GM21619 (cell line): Measurements from ENCODE around the gene RPL5.

ENCODE experiments used
- ATAC-seq: cut with Tn5 transposase; IDR thresholded peaks from one replicate; pipeline ENCODE4 v1.9.1; 2021; ENCODE audit not compliant: unreplicated experiment

Gene RPL5

DNA sequence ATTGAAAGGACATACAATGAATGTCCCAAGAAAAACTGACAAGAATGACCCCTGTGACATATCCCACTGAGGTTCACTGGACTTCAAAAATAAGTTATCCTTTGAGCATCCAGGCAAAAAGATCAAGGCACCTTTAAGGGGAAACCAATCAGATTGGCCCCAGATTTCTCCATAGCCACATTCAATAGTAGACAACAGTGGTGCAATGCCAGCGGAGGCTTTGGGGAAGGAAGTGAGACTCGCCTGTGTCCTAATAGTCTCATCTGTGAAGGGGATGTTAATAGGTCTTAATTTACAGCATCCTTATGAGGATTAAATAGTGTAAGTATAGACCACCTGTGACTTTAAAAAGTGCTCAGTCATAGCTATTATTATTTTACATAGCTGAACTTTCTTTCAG is 21.5 kb downstream of the RPL5 start:
- ATAC-seq, result no peak

DNA sequence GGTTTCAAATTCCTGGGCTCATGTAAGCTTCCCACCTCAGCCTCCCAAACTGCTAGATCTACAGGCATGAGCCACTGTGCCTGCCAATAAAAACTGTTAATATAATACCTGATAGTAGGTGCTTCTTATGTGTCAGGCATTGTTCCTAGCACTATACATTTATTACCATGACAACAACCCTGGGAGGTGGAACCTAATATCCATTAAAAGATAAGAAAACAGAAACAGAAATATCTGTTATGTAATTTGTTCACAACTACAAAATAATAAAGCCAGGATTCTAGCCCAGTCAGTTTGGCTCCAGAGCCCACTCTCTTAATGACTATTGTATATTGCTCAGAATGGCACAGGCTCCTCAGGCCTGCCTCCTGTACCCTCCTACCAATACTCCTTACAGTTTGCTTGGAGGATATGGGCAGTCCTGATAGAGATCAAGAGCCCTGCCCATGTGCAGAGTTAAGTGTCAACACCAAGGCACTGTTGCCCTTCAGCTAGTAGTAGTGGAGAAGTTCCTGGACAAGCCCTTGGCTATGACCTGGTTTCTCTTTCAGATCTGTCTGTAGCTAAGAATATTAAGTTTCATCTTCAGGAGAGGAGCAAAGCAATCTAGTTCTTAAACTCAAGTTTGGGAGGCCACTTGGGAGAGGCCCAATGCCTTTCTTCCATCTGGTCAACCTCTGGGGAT is 22.4 kb downstream of the RPL5 start:
- ATAC-seq, result no peak

DNA sequence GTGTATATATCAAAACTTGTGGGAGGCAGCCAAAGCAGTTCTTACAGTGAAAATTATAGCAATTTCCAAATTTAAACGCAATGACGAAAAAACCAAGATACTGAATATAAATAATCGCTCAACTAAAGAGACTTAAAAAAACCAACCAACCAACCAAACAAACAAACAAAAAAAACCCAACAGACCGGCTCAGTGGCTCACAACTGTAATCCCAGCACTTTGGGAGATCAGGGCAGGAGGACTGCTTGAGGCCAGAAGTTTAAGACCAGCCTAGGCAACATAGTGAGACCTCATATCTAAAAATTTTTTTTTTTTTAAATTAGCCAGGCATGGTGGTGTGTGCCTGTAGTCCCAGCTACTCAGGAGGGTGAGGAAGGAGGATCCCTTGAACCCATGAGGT is 23.4 kb downstream of the RPL5 start:
- ATAC-seq, result no peak

DNA sequence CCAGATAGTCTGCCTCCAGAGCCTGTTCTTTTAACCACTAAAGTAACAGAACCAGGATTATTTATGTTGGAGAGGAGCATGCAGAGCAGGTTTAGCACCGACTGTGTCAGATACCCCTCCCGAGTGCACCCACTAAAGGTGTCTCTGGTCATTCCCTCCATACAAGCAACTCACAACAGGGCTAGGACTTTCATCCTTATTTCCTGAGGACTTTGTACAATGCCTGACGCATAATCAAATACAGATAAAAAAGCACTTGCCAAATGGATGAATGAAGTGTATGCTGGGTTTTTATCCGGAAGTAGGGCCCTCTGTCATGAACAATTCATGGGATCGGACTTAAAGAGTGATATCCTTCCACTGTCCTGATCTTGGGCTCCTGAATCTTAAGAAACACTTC is 26.0 kb downstream of the RPL5 start:
- ATAC-seq, result no peak

DNA sequence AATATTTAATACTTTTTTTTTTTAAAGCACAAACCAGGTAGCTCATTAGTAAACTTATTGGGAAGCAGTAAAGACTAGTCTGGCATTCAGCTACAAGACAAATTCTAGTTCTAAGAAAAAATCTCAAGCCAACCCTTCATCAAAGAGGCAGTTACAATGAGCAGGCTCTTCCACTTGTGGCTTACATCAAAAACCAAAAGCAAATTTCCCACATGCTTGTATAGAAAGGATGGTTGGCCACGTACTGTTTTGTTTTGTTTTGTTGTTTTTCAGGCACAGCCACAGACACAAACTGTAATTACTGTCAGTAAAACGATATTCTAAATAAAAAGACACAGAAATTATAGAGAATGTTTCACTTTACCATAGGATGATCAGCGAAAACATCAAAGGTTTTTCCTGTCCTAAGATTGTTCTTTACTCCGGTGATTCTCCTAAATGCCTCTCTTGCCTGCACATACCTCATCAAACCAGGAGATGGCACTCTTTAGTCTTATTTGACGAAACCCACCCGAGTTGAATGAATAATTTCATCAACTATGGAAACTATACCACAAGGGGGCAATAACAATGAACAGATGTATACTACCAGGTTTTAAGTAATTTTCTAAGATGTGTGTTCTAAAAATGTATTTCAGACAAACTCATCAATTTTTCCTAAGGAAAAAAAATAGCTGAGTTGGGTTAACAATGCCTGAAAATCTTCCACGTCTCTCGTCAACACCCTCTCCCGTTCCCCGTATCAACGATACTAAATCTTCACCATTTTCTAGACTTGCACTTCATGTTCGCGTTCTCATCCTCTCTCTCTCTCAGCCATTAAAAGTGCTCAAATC is 26.9 kb downstream of the RPL5 start:
- ATAC-seq, result peak; percentile 79

DNA sequence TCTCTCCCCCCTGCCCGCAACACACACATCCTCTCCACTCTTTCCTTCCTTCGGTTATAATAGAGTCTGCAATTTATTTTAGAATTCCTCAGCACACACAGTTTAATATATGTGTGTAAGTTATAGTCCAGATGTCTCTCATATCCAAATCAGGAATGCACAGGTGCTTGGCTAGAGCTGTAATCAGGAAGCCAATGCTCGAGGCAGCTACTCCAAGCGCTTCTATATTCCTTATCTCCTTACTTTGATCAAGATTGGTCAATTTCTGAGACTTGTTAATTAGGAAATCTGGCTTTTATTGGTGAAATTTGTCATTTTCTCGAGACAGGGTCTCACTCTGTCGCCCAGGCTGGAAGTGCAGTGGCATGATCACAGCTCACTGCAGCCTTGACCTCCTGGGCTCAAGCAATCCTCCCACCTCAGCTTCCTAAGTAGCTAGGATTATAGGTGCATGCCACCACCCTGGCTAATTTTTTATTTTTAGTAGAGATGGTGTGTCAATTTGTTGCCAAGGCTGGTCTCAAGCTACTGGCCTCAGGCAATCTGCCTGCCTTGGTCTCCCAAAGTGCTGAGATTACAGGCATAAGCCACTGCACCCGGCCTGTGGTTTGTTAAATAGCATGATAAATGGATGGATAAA is 27.7 kb downstream of the RPL5 start:
- ATAC-seq, result no peak

DNA sequence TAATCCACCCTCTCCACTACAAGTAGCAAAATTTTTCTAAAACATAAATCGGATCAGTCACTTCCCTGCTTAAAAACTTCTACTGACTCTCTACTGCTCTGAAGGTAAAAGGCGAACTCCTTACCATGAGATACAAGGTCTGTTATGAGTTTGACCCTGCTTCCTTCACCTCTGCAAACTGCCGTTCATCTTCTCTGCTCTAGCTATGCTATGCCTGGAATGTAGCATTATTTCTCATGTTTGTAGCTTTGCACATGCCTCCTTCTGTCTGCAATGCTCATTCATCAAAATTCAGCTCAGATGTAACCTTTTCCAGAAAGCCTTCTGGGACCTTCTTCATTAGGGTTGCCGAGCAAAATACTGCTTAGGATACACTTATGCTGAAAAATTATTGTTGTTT is 30.8 kb downstream of the RPL5 start:
- no peak for ATAC-seq

DNA sequence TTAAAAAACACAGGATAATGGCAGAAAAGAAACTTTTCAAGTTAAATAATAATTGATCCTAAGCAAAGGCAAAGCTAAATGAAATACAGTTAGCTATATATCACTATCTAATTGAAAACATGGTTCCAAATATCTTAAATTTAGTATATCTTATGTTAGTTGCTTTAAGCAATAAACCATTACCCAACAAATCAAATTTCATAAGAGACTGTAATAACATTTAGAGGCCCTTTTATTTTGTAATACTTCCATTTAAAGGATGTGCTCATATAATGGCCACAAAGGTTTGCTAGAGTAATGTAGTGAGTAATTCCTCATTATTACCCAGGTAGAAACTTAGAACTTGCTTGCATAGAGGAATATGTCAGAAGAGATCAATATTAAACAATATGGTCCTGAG is 32.3 kb downstream of the RPL5 start:
- no peak for ATAC-seq

DNA sequence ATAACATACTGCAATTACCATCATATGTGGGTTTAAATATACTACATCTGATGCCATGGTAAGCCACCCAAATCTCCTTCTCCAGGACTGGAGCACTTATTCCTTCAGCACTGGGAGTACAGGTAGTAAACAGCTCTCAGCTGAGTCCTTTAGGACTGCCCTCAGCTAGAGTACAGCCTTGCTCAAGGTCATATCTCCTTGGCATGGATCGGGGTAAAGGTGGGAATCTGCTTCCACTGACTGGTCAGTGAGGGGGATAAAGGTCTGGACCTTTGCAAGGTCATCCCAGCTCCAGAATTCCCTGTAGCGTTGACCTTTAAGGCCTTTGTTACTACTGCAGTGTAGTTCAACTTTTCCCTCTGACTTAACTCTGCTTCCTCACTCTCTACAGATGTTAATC is 38.8 kb downstream of the RPL5 start:
- ATAC-seq, result no peak

DNA sequence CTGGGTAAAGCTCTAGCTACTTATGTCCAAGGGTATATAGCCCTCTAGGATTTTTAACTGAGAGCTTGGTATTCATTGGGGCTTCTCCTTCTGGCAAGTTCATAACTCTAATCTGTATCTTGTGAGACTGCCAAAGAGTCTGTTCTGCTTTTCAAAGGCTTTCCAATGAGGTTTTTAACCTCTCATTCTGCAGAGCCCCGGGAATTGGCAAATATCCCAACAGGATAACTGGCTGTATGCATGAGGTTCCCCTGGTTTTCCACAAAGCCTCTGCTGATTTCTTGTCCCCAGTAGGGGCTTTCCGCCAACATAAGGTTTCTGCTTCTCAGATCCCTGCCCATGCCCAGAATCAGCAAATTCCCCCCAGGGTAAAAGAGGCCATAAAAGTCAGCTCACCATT is 40.9 kb downstream of the RPL5 start:
- no peak for ATAC-seq

DNA sequence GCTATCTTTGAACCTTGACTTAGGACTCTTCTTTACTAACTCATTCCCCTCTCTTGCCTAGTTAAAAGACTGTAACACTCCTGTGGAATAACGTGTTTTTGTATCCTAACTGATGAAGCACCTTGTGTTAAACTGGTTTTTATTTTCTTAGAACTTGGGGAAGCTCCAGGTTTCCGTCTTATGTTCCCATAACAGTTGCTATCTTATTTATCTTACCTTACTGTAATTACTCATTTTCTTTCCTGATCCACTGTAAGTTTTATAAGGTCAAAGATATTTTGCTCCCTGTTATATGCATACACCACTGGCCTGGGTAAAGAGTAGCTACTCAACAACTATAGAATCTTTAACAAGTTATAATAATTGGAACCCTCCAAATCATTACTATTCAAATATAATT is 43.1 kb downstream of the RPL5 start:
- no peak for ATAC-seq

DNA sequence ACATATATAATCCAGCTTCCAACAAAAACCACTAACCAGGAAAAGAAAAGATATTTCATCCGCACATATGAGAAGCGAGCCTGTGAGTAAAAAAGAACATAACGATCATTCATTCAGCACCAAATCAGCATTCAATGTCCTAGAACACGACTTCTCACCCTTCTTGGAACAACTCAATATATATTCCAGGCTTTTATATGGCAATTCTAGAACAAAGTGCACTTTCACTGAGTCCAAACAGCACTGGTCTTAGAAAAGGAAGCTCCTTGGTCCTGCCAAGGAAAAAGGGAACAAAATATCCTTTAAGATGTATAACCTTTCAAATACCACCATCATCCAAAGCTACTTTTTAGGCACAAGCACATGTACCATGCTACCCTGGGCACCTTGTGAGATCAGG is 44.5 kb downstream of the RPL5 start:
- ATAC-seq, result no peak

DNA sequence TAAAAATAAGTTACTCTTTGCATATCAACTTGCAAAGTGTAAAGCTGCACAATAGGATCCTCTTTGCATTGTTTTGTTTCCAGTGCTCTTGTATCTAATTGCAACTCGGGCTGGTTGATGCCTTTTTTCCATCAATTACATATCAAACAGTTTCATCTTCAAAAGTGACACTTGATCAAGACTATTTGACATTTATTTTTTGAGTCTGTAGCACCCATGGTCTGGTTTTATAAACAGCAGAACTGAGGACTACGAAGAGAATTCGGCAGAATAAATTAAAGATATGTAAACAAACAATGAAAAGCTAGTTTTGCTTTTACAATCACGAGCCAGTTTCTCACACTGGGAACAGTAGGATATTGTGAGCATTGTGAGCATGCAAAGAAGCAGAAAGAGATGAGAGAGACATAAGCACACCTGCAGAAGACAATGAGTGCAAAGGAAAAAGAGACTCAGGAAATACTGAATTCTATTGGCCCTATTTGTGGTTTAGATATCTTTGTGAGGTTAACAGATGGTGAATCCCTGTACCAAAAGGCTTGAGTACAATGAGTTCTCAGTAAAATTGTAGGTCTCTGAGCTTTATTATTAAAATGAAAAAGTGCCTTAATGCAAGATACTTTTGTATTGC is 45.4 kb downstream of the RPL5 start:
- ATAC-seq, result no peak

DNA sequence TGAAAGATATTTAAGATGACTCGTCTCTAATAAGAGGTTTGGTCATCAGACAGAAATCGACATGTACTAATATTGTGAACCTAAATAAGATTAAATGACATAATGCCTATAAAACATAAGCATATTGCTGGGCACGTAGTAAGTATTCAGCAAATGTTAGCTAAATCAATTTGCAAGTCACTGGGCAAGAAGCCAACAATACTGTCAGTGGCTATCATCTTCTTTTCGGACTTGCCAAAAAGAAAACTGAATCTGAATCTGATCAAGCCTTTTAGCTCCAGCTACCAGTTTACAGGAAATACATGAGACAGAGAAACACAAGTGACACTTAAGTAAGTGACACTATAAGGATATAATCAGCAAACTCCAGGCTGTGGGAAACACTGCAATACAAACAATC is 46.0 kb downstream of the RPL5 start:
- peak; percentile 75 for ATAC-seq

DNA sequence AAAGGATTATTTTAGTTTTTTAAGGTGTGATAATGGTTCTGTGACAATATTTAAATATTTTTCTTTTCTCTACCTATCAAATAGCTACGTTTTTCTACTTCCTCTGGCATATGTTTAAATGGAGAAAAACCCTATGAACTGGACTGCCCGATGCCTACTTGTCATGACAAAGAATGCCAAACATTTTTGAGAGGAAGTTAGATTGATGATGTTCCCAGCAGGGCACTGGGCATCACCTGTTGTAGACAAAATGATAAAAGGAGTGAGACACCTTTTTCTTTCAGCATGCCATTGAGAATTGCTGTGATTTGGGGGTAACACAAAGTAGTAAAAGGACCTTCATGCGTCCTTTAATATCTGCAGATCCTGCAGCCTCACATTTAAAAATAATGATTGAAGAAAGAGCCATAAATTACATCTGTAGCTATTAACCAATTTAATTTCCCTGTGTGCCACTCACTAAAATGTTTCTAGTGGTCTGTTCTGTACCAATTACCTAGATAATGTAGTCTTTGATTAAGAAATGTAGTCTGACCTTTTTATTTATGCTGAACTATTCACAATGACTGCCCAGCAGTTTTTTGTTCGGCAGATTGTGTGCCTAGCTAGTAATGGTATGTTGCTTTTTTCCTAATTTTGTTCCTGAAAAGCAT is 47.6 kb downstream of the RPL5 start:
- ATAC-seq, result no peak

DNA sequence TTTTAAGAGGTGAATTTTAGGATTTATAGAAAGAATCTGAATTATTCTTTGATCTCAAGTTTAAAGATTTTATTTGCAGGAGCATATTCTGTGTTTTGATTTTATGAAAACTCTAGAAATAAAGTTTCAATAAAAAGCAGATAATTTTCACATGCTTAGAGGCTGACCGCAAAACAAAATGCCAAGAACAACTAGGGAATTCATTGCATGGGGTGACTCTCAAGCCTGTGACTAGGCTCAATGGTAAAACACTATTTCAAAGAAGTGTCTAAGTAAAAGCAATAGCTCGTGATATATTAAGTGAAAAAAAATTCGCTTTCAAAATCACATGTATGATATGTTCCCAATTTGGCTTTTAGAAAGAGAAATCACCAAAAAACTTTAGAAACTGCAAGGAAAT is 49.6 kb downstream of the RPL5 start:
- ATAC-seq, result no peak

DNA sequence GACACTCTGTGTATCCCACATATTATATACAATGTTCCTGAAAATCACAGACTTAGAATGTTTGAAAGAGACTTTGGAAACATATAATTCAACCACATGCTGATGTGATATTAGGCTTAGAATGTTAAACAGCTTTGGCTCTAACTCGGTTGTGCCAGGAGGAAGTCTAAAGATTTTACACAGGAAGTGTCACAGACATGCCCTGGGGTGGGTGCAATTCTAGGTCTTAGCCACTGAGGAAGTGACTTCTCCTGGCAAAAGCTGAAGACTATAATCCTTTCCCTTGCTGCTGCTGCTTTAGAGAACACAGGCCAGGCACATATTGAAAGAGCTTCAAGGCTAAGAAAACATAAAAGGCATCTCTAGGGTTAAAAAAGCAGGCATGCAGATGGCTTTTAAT is 51.0 kb downstream of the RPL5 start:
- ATAC-seq, result no peak

DNA sequence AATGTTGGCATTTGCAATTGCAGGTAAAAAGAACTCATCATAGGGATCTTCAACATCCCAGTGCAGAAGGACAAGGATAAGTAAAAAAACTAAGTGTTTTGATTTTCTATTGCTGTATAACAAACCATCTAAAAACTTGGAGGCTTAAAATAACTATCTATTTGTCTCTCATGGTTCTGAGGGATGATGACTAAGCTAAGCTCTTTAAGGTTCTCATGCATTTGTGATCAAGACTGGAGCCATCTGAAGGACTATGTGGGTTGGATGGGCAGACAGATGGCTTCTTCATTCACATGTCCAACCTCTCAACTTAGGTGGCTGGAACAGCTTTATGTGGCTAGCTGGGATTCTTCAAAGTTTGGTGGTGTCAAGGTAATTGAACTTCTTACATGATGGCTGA is 51.5 kb downstream of the RPL5 start:
- ATAC-seq, result no peak

DNA sequence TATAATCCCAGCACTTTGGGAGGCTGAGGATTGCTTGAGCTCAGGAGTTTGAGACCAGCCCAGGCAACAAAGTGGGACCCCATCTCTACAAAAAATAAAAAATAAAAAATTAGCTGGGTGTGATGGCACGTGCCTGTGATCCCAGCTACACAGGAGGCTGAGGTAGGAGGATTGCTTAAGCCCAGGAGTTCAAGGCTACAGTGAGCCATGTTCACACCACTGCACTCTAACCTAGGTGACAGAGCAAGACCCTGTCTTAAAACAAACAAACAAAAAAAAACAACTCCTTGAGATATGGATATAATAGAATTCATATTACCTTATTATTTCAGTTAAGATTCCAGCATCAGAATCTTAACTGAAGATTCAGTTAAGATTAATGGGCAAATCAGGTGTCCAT is 52.4 kb downstream of the RPL5 start:
- no peak for ATAC-seq

DNA sequence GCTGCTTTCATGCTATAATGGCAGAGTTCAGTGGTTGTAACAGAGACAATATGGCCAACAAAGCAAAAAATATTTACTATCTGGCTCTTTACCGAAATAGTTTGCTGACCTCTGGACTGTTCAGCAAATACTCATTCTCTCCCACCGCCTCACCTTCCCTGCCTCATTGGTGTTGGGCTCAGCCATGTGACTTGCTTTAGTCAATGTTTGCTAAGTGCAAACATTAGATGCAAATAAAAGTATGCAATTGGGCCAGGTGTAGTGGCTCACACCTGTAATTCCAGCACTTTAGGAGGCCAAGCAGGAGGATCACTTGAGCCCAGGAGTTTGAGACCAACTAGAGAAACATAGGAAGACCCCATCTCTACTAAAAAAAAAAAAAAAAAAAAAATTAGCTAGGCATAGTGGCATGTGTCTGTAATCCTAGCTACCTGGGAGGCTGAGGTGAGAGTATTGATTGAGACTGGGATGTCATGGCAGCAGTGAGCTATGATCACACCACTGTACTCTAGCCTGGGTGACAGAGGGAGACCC is 55.1 kb downstream of the RPL5 start:
- no peak for ATAC-seq

DNA sequence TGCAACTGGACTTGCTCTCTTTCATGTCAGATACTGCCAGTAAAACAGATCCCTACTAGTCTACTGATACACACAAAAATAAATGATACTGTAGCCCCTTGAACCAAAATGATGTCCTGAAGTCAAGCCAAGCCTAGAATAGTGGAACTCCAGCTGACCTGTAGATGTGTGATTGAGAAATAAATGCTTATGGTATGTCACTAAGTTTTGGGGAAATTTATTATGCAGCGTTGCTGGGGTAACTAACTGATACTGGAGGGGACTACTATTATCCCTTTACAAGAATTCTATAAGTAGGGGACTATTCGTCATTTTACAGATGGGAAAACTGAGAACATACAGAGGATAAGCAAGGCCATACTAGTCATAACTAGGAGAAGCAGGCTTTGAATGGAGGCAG is 55.6 kb downstream of the RPL5 start:
- ATAC-seq, result no peak
